ENCODE data around the gene PHKB. TPM values are rescaled to one million over a fixed set of nuclear protein-coding genes. Genes with fewer than 3 reads are reported as not detected.

PHKB gene
- total RNA-seq, 1 experiment from 2014 or later, result 81.3 TPM

DNA sequence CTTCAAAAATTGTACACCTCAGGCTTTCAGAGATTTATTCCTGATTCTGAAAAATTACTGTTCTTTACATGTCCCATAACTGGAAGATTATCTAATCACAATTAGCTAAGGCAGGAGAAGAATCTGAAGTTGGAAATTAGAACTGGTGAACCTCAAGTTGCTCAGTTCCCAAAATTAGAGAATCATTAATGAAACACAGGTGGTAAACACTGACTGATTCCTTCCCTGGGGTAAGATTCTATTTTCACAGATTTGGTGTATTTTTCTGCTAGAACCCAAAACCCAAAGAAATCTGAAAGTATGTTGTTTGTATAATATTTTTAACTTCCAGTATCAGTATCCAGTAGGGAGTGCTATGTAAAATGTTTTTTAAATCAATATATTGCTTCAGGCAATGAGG is 25.7 kb downstream of the PHKB start:
- no peaks in the 10 kb centered on the region for H3F3A ChIP-seq (ENCODE audit: insufficient read depth, low read depth)
- H3K4me2 ChIP-seq, result no peak overlapping the region
- peaks cover 6% of the 10 kb centered on the region; the same call in 1 of the 2 replicates for H3K36me3 ChIP-seq (ENCODE audit: low read depth)
- TF ChIP-seq, protein P1, sequence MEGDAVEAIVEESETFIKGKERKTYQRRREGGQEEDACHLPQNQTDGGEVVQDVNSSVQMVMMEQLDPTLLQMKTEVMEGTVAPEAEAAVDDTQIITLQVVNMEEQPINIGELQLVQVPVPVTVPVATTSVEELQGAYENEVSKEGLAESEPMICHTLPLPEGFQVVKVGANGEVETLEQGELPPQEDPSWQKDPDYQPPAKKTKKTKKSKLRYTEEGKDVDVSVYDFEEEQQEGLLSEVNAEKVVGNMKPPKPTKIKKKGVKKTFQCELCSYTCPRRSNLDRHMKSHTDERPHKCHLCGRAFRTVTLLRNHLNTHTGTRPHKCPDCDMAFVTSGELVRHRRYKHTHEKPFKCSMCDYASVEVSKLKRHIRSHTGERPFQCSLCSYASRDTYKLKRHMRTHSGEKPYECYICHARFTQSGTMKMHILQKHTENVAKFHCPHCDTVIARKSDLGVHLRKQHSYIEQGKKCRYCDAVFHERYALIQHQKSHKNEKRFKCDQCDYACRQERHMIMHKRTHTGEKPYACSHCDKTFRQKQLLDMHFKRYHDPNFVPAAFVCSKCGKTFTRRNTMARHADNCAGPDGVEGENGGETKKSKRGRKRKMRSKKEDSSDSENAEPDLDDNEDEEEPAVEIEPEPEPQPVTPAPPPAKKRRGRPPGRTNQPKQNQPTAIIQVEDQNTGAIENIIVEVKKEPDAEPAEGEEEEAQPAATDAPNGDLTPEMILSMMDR (conservative IDR thresholded peaks at IDR 0.05), result no peak
- no peak for TF ChIP-seq EZH2 (IDR thresholded peaks at IDR 0.05; ENCODE audit: low read depth)
- CTCF ChIA-PET, result no interaction called here
- H3K4me3 ChIP-seq, result no peak overlapping the region
- POLR2A ChIA-PET (ENCODE audit: unreplicated experiment), result no interaction called here
- DNase-seq, result no peak
- H2AFZ ChIP-seq, result no peak overlapping the region
- H3K9me3 ChIP-seq (ENCODE audit: insufficient read depth, low read depth), result no peaks in the 10 kb centered on the region
- no peaks in the 10 kb centered on the region for H3K9me2 ChIP-seq (ENCODE audit: insufficient read depth)
- no peak overlapping the region for H3K27ac ChIP-seq
- BruUV-seq (replicated peaks), result no TSS peak
- H3K27me3 ChIP-seq (ENCODE audit: insufficient read depth, low read depth), result no peaks in the 10 kb centered on the region
- peaks cover 11% of the 10 kb centered on the region; the same call in 1 of the 2 replicates for H4K20me1 ChIP-seq (ENCODE audit: insufficient read depth)
- peaks cover 22% of the 10 kb centered on the region for H3K79me2 ChIP-seq (ENCODE audit: low read depth)
- no peaks in the 10 kb centered on the region for H3K4me1 ChIP-seq (replicated peaks; ENCODE audit: insufficient read depth)
- intact Hi-C loops (cut with micrococcal nuclease; ENCODE audit: unreplicated experiment), result no loop called here

DNA sequence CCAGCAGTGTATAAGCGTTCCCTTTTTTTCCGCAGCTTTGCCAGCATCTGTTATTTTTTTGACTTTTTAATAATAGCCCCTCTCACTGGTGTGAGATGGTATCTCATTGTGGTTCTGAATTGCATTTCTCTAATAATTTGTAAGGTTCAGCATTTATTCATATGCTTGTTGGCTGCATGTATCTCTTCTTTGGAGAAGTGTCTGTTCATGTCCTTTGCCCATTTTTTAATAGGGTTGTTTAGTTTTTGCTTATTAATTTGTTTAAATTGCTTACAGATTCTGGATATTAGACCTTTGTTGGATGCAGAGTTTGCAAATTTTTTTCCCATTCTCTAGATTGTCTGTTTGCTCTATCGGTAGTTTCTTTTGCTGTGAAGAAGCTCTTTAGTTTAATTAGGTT is 26.9 kb downstream of the PHKB start:
- Histone ChIP-seq H3K79me2 (ENCODE audit: low read depth) (peaks cover 19% of the 10 kb centered on the region), H3K27me3 (ENCODE audit: insufficient read depth, low read depth) (no peaks in the 10 kb centered on the region), H3K9me3 (ENCODE audit: insufficient read depth, low read depth) (no peaks in the 10 kb centered on the region), H3K4me1 (replicated peaks; ENCODE audit: insufficient read depth) (no peaks in the 10 kb centered on the region), H3K9me2 (ENCODE audit: insufficient read depth) (no peaks in the 10 kb centered on the region), H3K36me3 (ENCODE audit: low read depth) (peaks cover 6% of the 10 kb centered on the region; the same call in 1 of the 2 replicates), H3K4me2 (no peak overlapping the region), H3K4me3 (no peak overlapping the region), H3K27ac (no peak overlapping the region), H3F3A (ENCODE audit: insufficient read depth, low read depth) (no peaks in the 10 kb centered on the region), H4K20me1 (ENCODE audit: insufficient read depth) (peaks cover 9% of the 10 kb centered on the region; the same call in 1 of the 2 replicates), H2AFZ (no peak overlapping the region)
- no peak for TF ChIP-seq EZH2 (IDR thresholded peaks at IDR 0.05; ENCODE audit: low read depth)
- TF ChIP-seq, protein P1 (conservative IDR thresholded peaks at IDR 0.05), result no peak
- intact Hi-C loops (cut with micrococcal nuclease; ENCODE audit: unreplicated experiment), result no loop called here
- no peak for DNase-seq
- ChIA-PET CTCF (no interaction called here), POLR2A (ENCODE audit: unreplicated experiment) (no interaction called here)
- BruUV-seq (replicated peaks), result no TSS peak

DNA sequence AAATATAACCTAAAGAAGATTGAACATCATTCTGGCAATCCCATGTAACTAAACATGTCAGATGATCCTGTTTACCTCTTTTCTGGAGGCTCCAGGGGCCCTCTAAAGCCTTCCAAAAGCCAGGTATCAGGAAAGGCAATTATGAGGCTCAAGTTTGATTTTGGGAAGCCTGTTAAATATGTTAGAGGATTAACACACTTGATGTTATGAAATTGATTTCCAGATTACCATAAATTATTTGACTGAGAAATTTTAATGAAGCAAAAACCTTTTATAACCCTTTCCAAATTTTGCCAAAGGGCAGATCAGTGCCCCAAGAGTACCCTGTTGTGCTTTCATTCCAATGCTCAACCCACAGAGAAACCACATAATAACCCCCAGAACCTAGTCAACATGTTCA is 29.3 kb downstream of the PHKB start:
- Histone ChIP-seq H3K79me2 (ENCODE audit: low read depth) (peaks cover 17% of the 10 kb centered on the region), H2AFZ (no peak overlapping the region), H3K36me3 (ENCODE audit: low read depth) (no peaks in the 10 kb centered on the region), H3F3A (ENCODE audit: insufficient read depth, low read depth) (no peaks in the 10 kb centered on the region), H3K27ac (no peak overlapping the region), H3K9me2 (ENCODE audit: insufficient read depth) (no peaks in the 10 kb centered on the region), H3K4me3 (no peak overlapping the region), H4K20me1 (ENCODE audit: insufficient read depth) (no peaks in the 10 kb centered on the region), H3K4me1 (replicated peaks; ENCODE audit: insufficient read depth) (no peaks in the 10 kb centered on the region), H3K4me2 (no peak overlapping the region), H3K9me3 (ENCODE audit: insufficient read depth, low read depth) (no peaks in the 10 kb centered on the region), H3K27me3 (ENCODE audit: insufficient read depth, low read depth) (no peaks in the 10 kb centered on the region)
- ChIA-PET POLR2A (ENCODE audit: unreplicated experiment) (no interaction called here), CTCF (no interaction called here)
- intact Hi-C loops (cut with micrococcal nuclease; ENCODE audit: unreplicated experiment), result no loop called here
- BruUV-seq (replicated peaks), result no TSS peak
- TF ChIP-seq, protein P1 (conservative IDR thresholded peaks at IDR 0.05), result no peak
- no peak for TF ChIP-seq EZH2 (IDR thresholded peaks at IDR 0.05; ENCODE audit: low read depth)
- DNase-seq, result no peak

All from PC-9 (cell line).